ENCODE measurements around the gene REPS1. TPM values are rescaled to one million over a fixed set of nuclear protein-coding genes. Genes with fewer than 3 reads are reported as not detected.
"Not testable (repeated sequence)": the region's sequence is repeated elsewhere in the genome, so short reads cannot be mapped to it uniquely, and the experiment has no call there.

REPS1 gene
- polyA plus RNA-seq, 1 donor, result 40.6 TPM

- no peak for DNase-seq (ENCODE audit: low read depth)
Measured at GRCh38 chr6:139006477-139006876, 18.4 kb upstream of the REPS1 start.

- no peak for DNase-seq (ENCODE audit: low read depth)
Measured at GRCh38 chr6:139003751-139004150, 15.7 kb upstream of the REPS1 start.

GRCh38 chr6:138999949-139000725, 12.1 kb upstream of the REPS1 start:
- no peak for DNase-seq (ENCODE audit: low read depth)

DNA sequence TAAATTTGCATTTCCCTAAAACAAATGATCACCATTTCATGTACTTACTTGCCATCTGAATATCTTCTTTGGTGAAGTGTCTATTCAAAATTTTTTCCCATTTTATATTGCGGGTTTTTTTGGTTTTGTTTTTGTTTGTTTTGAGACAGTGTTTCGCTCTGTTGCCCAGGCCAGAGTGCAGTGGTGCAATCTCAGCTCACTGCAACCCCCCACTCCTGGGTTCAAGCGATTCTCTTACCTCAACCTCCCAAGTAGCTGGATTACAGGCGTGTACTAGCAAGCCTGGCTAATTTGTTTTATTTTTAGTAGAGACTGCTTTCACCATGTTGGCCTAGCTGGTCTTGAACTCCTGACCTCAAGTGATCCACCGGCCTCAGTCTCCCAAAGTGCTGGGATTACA, 9.1 kb upstream of the REPS1 start:
- DNase-seq (ENCODE audit: low read depth), result no peak

DNA sequence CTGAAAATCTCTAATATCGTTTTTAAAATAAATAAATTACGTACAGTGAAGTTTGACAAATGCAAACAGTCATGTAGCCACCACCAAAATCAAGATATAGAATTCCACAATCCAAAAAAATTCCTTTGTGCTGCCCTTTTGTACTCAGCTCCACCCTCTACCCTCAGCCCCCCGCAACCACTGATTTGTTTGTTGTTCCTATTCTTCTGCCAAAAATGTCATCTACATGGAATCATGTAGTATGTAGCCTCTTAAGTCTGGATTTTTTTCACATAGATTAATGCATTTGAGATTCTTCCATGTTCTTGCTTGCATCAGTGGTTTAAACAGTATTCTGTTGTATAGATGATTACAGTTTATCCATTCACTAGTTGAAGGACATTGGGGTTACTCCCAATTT, 8.5 kb upstream of the REPS1 start:
- no peak for DNase-seq (ENCODE audit: low read depth)

- not testable (repeated sequence) for DNase-seq (ENCODE audit: low read depth)
Measured at GRCh38 chr6:138993410-138993809, 5.4 kb upstream of the REPS1 start.

- not testable (repeated sequence) for DNase-seq (ENCODE audit: low read depth)
Measured at GRCh38 chr6:138992965-138993364, 4.9 kb upstream of the REPS1 start.

- DNase-seq (ENCODE audit: low read depth), result no peak
Measured at GRCh38 chr6:138991206-138991605, 3.2 kb upstream of the REPS1 start.

DNA sequence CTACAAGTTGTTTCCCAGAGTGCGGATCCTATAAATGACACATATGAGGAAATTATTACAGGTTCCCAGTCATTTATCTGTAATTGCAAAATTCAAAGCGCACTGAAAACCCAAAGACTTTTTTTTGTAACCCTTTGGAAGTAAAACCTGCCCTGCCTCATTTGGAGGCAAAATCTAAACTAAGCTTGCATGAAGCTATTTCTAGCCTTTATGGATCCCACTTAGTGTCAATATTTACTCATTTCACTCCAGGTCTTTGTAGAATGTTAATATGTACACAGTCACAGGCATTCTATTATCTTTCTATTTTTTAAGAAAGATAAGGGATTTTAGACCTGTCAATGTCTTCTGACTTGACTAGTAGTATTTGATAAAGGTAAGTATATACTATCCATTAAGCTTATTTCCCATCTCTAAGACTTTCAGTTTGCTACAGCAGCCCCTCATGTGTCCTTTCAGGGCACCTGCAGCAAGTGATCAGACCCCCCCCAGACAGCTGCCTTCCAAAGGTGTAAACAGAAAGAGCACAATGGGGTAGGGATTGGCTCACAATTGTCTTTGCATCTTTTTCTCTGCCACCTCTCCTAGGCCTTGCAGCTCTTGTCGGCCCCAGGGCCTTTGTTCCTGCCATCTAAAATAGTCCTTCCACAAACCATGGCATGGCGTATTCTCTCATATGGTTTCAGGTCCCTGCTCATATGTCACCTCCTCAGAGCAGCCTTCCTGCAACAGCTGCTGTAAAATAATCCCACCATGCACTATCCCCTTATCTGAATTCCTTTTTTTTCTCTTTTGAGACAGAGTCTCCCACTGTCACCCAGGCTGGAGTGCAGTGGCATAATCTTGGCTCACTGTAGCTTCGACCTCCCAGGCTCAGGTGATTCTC, 1.3 kb upstream of the REPS1 start:
- DNase-seq (ENCODE audit: low read depth), result no peak

- DNase-seq (ENCODE audit: low read depth), result no peak
Measured at GRCh38 chr6:138988469-138988834, 399 bp upstream of the REPS1 start.

DNA sequence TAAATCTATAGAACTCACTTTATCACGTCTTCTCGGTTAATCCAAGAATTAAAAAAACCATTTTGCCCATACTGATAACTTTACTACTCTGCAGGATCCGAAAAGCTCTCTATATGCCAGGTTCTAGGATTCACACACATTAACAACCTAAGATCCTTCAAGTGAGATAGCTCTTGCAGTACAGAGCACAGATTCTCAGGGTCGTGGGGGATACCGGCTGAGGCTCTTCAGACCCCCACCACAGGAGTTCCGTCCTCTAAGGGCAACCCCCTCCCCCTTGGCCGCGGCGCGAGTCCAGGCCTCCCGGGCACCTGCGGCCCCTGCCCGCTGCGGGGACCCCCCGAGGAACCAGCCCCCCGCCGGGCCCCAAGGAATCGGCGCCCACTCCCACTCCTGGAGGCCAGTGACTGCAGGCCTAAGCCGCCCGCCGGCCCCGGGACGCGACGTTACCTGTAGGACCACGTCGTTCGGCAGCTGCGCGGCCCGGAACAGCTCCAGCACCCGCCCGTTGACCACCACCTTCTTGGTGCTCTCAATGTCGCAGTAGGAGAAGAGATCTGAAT, 892 bp downstream of the REPS1 start:
- DNase-seq (ENCODE audit: low read depth), result no peak

GRCh38 chr6:138986578-138986977, 1.5 kb downstream of the REPS1 start:
- no peak for DNase-seq (ENCODE audit: low read depth)

DNA sequence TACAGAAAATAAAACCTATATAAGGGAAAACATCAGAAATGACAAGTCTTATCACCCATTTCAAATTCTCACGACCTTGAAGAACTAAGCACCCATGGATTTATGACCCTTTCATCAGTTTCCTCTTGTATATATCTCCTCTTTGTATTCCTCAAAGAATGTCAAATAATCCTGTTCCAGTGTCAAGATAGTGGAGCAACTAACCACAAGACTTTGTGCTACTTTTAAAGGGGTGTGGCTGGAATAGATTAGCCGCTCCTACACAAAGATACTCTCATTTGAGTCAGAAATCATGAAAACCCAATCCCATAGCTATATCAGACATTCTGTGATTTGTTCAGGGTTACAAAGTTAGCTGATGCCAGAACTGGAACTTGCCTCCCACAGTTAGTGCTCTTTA, 6.6 kb downstream of the REPS1 start:
- DNase-seq (ENCODE audit: low read depth), result no peak

GRCh38 chr6:138979813-138980668, 8.0 kb downstream of the REPS1 start:
- no peak for DNase-seq (ENCODE audit: low read depth)

DNA sequence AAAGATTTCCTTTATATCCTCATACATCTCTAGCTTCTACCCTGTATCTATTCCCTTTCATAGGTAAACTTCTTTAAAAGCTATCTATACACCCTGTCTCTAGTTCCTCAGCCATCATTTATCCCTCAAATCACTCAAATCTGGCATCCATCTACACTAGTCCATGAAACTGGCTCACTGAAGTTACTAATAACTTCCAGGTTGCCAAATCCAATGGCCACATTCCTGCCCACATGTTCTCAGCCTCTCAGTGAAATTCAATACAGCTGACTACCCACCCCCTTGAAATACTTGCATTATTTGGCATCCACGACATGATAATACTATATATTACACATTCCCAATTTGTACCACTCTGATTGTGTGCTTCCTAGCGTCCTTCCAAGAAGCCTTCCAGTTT, 8.7 kb downstream of the REPS1 start:
- DNase-seq (ENCODE audit: low read depth), result no peak

DNA sequence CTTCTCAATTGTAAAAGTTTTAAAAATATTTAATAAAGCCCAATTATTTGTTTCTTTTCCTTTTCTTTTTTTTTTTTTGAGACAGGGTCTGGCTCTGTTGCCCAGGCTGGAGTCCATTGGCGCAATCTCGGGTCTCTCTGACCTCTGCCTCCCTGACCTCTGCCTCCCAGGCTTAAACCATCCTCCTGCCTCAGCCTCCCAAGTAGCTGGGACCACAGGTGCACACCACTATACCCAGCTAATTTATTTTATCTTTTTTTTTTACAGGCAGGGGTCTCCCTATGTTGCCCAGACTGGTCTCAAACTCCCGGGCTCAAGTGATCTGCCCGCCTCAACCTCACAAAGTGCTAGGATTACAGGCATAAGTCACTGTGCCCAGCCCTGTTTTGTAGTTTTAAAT, 9.8 kb downstream of the REPS1 start:
- no peak for DNase-seq (ENCODE audit: low read depth)

- no peak for DNase-seq (ENCODE audit: low read depth)
Measured at GRCh38 chr6:138977646-138978167, 10.3 kb downstream of the REPS1 start.

DNA sequence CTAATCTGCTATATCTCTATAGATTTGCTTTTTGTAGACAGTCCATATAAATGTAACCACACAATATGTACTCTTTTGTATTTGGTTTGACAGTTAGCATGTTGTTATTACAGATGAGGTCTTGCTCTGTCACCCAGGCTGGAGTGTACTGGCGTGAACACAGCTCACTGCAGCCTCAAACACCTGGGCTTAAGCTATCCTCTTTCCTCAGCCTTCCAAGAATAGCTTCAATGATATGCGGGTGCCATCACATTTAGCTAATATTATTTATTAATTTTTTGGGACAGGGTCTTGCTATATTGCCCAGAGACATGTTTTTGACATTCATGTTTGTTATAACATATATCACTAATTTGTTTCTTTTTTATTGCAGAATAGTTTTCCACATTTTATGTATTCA, 10.8 kb downstream of the REPS1 start:
- DNase-seq (ENCODE audit: low read depth), result no peak

GRCh38 chr6:138975815-138976214, 12.2 kb downstream of the REPS1 start:
- no peak for DNase-seq (ENCODE audit: low read depth)

GRCh38 chr6:138973466-138974153, 14.4 kb downstream of the REPS1 start:
- no peak for DNase-seq (ENCODE audit: low read depth)

DNA sequence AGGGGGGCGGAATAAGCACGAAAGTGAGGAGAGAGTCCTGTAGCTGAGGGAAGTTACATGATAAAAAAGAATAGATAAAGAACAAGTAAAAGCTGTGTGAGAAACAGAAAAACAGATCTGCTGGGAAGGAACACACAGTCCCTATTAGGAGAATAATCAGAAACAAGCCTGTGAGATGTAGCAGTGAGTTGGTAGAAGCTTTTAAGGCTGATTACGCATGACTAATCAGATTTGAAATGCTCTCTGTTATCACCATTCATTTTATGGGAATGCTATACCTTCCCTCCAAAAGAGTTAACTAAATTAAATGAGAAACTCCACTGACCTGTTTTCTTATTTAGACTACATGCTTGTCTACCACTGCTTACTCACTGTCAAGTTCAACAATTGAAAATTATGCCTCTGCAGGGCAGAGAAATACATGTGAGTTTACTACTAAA, 15.8 kb downstream of the REPS1 start:
- DNase-seq (ENCODE audit: low read depth), result no peak

Measured in forelimb muscle (tissue), 1 donor.